T-helper 2 cell treated with Interferon-gamma antibody and Interleukin-4, amounts not matched to agents 5 μg/mL and 100 μg/mL, for 36 hours (primary cell): ENCODE results near the gene PPP1R13B.

Source experiments
- DNase-seq: peaks from one replicate; pipeline ENCODE4 v3.0.0; 2021; ENCODE audit warnings: low spot score
- H3K27ac Mint-ChIP-seq: one replicate; pipeline ENCODE4 v1.8.0; 2021; ENCODE audit warnings: mild to moderate bottlenecking, mixed read lengths
- H3K27me3 Mint-ChIP-seq: one replicate; pipeline ENCODE4 v1.8.0; 2021; ENCODE audit warnings: low read depth, mixed read lengths
- H3K36me3 Mint-ChIP-seq: one replicate; pipeline ENCODE4 v1.8.0; 2021; ENCODE audit warnings: low read depth, mixed read lengths
- H3K4me1 Mint-ChIP-seq: one replicate; pipeline ENCODE4 v1.8.0; 2021; ENCODE audit warnings: low read depth, mixed read lengths
- H3K4me3 Mint-ChIP-seq: one replicate; pipeline ENCODE4 v1.8.0; 2022; ENCODE audit warnings: mild to moderate bottlenecking, moderate library complexity, mixed read lengths
- H3K9me3 Mint-ChIP-seq: one replicate; pipeline ENCODE4 v1.8.0; 2021; ENCODE audit warnings: mixed read lengths

PPP1R13B gene

DNA sequence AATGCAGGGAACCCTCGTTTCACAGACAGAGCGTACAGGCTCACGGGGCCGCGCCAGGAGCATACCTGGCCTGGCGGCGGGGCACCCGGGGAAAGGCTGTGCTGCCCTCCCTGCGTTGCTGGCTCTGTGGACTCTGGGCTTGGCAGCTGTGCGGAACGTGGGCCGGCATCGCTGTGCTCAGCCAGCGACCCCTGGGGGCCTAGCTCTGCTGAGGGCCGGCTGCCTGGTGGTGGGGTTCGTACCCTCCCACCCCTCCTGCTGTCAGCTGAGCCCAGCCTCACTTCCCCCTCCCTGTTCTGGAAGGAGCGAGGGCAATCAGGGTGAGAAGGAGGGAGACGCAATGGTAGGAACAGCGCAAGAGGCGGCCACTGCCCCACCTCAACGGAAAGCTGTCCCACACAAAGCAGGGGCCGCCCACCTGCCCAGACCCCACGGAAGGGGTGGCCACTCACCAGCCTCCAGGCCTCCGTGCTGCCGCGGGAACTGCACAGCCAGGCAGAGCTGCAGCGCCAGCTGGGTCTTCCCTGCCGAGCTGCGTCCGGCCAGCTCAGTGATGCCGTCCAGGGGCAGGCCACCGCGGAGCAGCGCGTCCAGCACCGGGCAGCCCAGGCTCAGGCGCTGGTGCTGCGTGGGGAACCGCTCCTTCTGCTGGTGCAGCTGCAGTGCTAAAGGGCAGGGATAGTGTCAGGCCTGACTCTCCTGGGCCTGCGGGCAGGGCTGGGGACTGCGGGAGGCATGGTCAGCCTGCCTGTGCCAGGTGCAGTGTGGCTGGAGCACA is 140.6 kb downstream of the PPP1R13B start:
- Mint-ChIP-seq H3K27me3 (no peaks in the 10 kb centered on the region), H3K9me3 (no peaks in the 10 kb centered on the region), H3K4me3 (no peak overlapping the region), H3K36me3 (peaks cover 34% of the 10 kb centered on the region), H3K4me1 (no peaks in the 10 kb centered on the region), H3K27ac (no peak overlapping the region)
- DNase-seq = no peak

DNA sequence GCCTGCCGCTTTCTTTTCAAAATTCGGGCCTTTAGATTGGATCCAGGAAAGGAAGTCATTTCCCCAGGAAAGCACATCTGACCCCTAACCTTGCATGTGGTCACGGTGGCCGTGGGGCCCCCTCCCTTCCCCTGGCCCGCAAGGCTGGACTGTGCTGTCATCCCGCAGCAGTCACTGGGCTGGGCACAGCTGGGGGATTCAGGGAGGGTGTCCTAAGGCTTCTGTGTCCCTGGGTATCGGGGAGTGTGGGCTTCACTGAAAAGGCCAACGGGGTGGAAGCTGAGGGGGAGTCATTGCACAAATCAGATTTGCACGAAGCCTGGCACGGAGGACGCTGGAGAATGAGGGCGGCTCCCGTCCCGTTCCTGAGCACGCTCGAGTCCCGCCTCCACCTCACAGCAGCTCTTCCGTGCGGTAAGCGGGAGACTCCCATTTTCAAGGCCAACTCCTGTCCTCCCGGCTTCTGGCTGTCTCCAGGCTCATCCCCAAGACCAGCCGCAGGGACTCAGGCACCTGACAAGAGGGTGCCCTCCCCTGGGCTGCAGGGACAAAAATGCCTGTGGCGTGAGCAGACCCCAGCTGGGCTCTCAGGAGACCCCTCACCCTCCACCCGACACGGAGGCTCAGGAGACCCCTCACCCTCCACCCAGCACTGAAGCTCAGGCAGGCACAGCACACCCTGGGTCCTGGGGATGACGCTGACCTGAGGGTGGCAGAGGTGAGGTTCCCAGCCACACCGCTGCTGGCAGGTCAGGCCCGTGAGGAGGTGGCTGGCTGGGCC is 141.7 kb downstream of the PPP1R13B start:
- Mint-ChIP-seq H3K4me3 (no peak overlapping the region), H3K27ac (no peak overlapping the region), H3K27me3 (no peaks in the 10 kb centered on the region), H3K36me3 (peaks cover 29% of the 10 kb centered on the region), H3K9me3 (no peaks in the 10 kb centered on the region), H3K4me1 (no peaks in the 10 kb centered on the region)
- DNase-seq = no peak

DNA sequence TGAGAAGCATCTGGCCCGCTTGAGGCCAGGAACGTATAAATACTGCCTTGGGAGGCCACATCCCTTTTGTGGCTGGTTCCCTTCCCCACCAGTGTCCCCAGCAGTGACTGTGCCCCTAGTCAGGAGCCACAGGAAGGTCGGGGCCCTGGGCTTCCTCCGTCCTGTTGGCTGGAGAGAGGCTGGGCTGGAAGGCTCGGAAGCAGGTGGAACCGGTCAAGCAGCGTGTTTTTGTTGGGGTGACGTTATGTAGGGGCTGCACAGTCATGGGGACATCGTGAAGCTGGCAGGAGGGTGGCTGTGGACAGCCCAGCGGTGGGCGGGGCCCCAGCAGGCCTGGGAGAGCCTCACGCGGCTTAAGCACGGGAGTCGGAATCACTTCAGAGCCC is 142.3 kb downstream of the PPP1R13B start:
- Mint-ChIP-seq H3K9me3 (no peaks in the 10 kb centered on the region), H3K4me3 (no peak overlapping the region), H3K27ac (peak overlapping the region; percentile 49), H3K27me3 (no peaks in the 10 kb centered on the region), H3K36me3 (peaks cover 28% of the 10 kb centered on the region), H3K4me1 (no peaks in the 10 kb centered on the region)
- DNase-seq = no peak

DNA sequence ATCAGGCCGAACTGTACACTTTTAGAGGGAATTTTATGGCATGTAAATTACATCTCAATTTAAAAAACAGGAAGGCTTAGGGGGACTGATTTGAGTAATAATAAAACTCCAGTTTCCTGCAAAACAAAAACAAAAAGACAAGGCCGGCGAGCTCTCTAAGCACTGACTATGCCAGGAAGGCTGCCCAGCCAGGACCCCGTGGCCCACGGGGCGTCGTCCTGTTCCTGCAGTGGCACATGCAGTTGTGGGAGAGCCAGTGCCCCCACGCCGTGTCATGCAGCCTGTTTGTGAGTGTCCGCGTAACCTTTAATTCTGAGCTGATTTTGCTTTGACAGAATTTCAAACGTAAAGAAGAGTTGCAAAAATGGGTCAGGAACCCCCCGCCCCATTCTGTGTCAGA is 142.7 kb downstream of the PPP1R13B start:
- Mint-ChIP-seq H3K4me3 (no peak overlapping the region), H3K4me1 (no peaks in the 10 kb centered on the region), H3K27ac (no peak overlapping the region), H3K27me3 (no peaks in the 10 kb centered on the region), H3K36me3 (peaks cover 31% of the 10 kb centered on the region), H3K9me3 (no peaks in the 10 kb centered on the region)
- no peak for DNase-seq

GRCh38 chr14:103703433-103704385 is 143.7 kb downstream of the PPP1R13B start:
- no peak for DNase-seq
- no peak overlapping the region for H3K4me3 Mint-ChIP-seq
- H3K9me3 Mint-ChIP-seq = no peaks in the 10 kb centered on the region
- H3K27me3 Mint-ChIP-seq = no peaks in the 10 kb centered on the region
- no peak overlapping the region for H3K27ac Mint-ChIP-seq
- H3K36me3 Mint-ChIP-seq = peaks cover 33% of the 10 kb centered on the region
- H3K4me1 Mint-ChIP-seq = no peaks in the 10 kb centered on the region

DNA sequence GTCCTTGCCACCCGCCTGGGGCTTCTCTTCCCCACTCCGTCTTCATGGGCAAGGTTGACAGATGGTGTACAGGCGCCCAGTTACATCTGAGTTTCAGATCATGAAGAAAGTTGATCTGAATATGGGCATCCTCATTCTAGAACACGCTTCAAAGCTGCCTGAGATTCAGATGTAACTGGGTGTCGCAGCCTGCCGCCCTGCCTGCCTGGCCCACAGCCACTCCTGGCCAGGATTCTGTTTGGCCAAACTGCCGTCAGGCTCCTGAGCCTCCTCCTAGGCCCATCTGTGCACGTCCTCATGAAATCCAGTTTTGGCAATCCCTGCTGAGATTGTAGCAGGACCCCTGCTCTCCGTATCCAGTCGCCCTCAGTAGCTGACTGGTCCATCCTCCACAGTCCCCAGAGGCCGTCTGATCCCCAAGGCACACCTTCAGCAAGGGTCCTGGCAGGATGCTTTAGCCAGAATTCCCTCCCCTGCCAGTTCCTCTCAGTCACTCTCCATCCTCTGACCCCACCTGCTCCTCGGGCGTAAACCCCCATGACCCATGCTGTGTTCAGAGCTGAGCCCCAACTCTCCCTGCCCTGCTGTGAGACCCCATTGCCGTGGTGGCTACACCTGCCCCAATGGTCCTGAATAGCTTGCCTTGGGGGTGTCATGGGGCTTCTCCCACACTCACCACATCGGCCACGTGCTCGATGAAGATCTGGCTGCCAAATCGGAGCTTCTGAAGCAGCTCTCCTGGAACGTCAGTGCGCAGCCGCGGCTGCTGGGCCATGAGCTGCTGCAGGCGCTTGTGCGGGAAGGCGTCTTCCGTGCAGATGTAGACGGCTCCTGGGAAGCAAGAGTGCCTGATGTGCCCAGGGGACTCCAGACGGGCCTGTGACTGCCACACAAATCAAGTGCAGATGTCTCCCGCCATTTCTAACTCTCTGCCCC is 144.6 kb downstream of the PPP1R13B start:
- peak overlapping the region; percentile 57 for H3K27ac Mint-ChIP-seq
- no peak for DNase-seq
- H3K4me3 Mint-ChIP-seq = no peak overlapping the region
- no peaks in the 10 kb centered on the region for H3K4me1 Mint-ChIP-seq
- H3K27me3 Mint-ChIP-seq = no peaks in the 10 kb centered on the region
- no peaks in the 10 kb centered on the region for H3K9me3 Mint-ChIP-seq
- H3K36me3 Mint-ChIP-seq = peaks cover 26% of the 10 kb centered on the region

DNA sequence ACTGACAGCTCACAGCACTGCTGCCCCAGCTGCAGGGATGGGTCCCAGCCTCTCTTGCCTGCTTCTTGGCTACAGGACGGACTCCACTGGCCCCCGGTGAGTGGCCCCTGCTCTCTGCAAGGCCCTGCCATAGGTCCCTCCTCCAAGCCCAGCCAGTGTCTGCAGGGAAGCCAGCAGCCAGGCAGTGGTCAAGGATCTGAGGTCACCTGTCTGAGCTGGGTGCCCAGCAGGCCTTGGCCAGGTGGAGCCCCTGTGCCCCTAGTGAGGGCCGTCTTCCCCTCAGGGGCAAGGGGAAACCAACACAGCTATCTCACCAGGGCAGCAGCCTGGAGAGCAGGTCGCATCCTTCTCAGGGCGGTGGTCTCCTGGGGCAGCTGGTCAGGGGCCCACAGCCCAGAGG is 145.3 kb downstream of the PPP1R13B start:
- Mint-ChIP-seq H3K4me3 (no peak overlapping the region), H3K27ac (no peak overlapping the region), H3K4me1 (no peaks in the 10 kb centered on the region), H3K36me3 (peaks cover 30% of the 10 kb centered on the region), H3K9me3 (no peaks in the 10 kb centered on the region), H3K27me3 (no peaks in the 10 kb centered on the region)
- DNase-seq = no peak

- H3K9me3 Mint-ChIP-seq = no peaks in the 10 kb centered on the region
- no peak overlapping the region for H3K27ac Mint-ChIP-seq
- peaks cover 36% of the 10 kb centered on the region for H3K36me3 Mint-ChIP-seq
- H3K4me1 Mint-ChIP-seq = no peaks in the 10 kb centered on the region
- no peak for DNase-seq
- no peaks in the 10 kb centered on the region for H3K27me3 Mint-ChIP-seq
- no peak overlapping the region for H3K4me3 Mint-ChIP-seq
Measured at GRCh38 chr14:103700753-103701490, 146.5 kb downstream of the PPP1R13B start.

- Mint-ChIP-seq H3K9me3 (no peaks in the 10 kb centered on the region), H3K27ac (peak overlapping the region; percentile 52), H3K4me3 (no peak overlapping the region), H3K4me1 (no peaks in the 10 kb centered on the region), H3K36me3 (peaks cover 37% of the 10 kb centered on the region), H3K27me3 (no peaks in the 10 kb centered on the region)
- DNase-seq = no peak
Measured at GRCh38 chr14:103699901-103700752, 147.2 kb downstream of the PPP1R13B start.

DNA sequence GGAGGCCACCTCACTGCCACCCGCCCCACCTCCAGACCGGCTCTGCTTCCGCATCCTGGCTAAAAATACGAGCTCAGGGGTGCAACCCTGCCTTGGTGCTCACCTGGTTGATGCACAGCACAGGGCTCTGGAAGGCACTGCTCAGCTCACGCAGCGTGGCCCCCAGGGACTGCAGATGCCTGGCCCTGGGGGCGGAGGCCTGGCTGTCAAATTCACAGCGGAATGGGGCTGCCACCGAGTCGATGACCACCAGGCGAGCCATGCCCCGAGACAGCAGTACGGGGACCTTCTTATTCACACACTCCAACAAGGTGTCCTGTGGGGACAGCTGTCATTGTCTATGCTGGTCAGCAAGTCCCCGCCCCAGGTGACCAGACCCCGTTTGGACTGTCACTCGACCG is 148.1 kb downstream of the PPP1R13B start:
- no peak for DNase-seq
- H3K4me3 Mint-ChIP-seq = no peak overlapping the region
- no peaks in the 10 kb centered on the region for H3K27me3 Mint-ChIP-seq
- H3K9me3 Mint-ChIP-seq = no peaks in the 10 kb centered on the region
- peaks cover 33% of the 10 kb centered on the region for H3K36me3 Mint-ChIP-seq
- peak overlapping the region; percentile 52 for H3K27ac Mint-ChIP-seq
- H3K4me1 Mint-ChIP-seq = no peaks in the 10 kb centered on the region

- H3K4me1 Mint-ChIP-seq = no peaks in the 10 kb centered on the region
- DNase-seq = no peak
- H3K9me3 Mint-ChIP-seq = no peaks in the 10 kb centered on the region
- no peak overlapping the region for H3K4me3 Mint-ChIP-seq
- H3K36me3 Mint-ChIP-seq = peaks cover 32% of the 10 kb centered on the region
- no peaks in the 10 kb centered on the region for H3K27me3 Mint-ChIP-seq
- H3K27ac Mint-ChIP-seq = no peak overlapping the region
Measured at GRCh38 chr14:103698380-103699260, 148.8 kb downstream of the PPP1R13B start.
